ENCODE results near the gene OR1E2. TPM values are rescaled to one million over a fixed set of nuclear protein-coding genes. Genes with fewer than 3 reads are reported as not detected.
"Not testable (repeated sequence)": the region's sequence is repeated elsewhere in the genome, so short reads cannot be mapped to it uniquely, and the experiment has no call there.

OR1E2 gene
- total RNA-seq, result not detected
- long read RNA-seq, result 0 reads

GRCh38 chr17:3433741-3434140, at the start of gene OR1E2:
OR1E2 (minus strand) TSS chr17:3433841; CDS start chr17:3433841, 0 bp downstream.
- intact Hi-C loops (cut with DNase I), result no loop called here
- DNase-seq (ENCODE audit: low spot score), result no peak

- intact Hi-C loops (cut with DNase I), result no loop called here
- DNase-seq (ENCODE audit: low spot score), result no peak
These were observed 49.2 kb upstream of the OR1E2 start for GRCh38 chr17:3482852-3483251.

- DNase-seq (ENCODE audit: low spot score), result no peak
- intact Hi-C loops (cut with DNase I), result no loop called here
These were observed 46.3 kb upstream of the OR1E2 start for GRCh38 chr17:3479988-3480387.

- no peak for DNase-seq (ENCODE audit: low spot score)
- intact Hi-C loops (cut with DNase I), result no loop called here
These were observed 42.4 kb upstream of the OR1E2 start, which contains the start of gene ASPA for GRCh38 chr17:3475812-3476610. ASPA (plus strand) TSS chr17:3475997; CDS start chr17:3476160, 163 bp downstream.

GRCh38 chr17:3475251-3475685, 41.6 kb upstream of the OR1E2 start:
- intact Hi-C loops (cut with DNase I), result no loop called here
- DNase-seq (ENCODE audit: low spot score), result no peak

- no peak for DNase-seq (ENCODE audit: low spot score)
These were observed 40.6 kb upstream of the OR1E2 start for GRCh38 chr17:3474212-3474611.

GRCh38 chr17:3472137-3472536, 38.5 kb upstream of the OR1E2 start:
- intact Hi-C loops (cut with DNase I), result no loop called here
- DNase-seq (ENCODE audit: low spot score), result no peak

More at GRCh38 chr17:3474212-3474611, 40.6 kb upstream of the OR1E2 start:
- intact Hi-C loops (cut with DNase I), result no loop called here

- DNase-seq (ENCODE audit: low spot score), result no peak
- intact Hi-C loops (cut with DNase I), result no loop called here
These were observed 38.0 kb upstream of the OR1E2 start, which contains the start of gene SPATA22 for GRCh38 chr17:3471599-3471998. SPATA22 (minus strand) TSS chr17:3471819; CDS start chr17:3469325, 2,494 bp downstream.

- intact Hi-C loops (cut with DNase I), result no loop called here
- no peak for DNase-seq (ENCODE audit: low spot score)
These were observed 35.9 kb upstream of the OR1E2 start for GRCh38 chr17:3469529-3469928.

GRCh38 chr17:3466355-3466754, 32.7 kb upstream of the OR1E2 start:
- DNase-seq (ENCODE audit: low spot score); intact Hi-C loops (cut with DNase I): not testable (repeated sequence)

GRCh38 chr17:3448059-3448665, 14.5 kb upstream of the OR1E2 start:
- no peak for DNase-seq (ENCODE audit: low spot score)
- intact Hi-C loops (cut with DNase I), result no loop called here

- intact Hi-C loops (cut with DNase I), result no loop called here
- DNase-seq (ENCODE audit: low spot score), result no peak
These were observed 14.0 kb upstream of the OR1E2 start for GRCh38 chr17:3447625-3448024.

- no peak for DNase-seq (ENCODE audit: low spot score)
- intact Hi-C loops (cut with DNase I), result no loop called here
These were observed 6.8 kb upstream of the OR1E2 start for GRCh38 chr17:3440451-3440850.

GRCh38 chr17:3438368-3438767, 4.7 kb upstream of the OR1E2 start:
- intact Hi-C loops (cut with DNase I), result no loop called here
- no peak for DNase-seq (ENCODE audit: low spot score)

GRCh38 chr17:3433215-3433614, 426 bp downstream of the OR1E2 start:
- intact Hi-C loops (cut with DNase I); DNase-seq (ENCODE audit: low spot score): not testable (repeated sequence)

- intact Hi-C loops (cut with DNase I), result no loop called here
- no peak for DNase-seq (ENCODE audit: low spot score)
These were observed 15.4 kb downstream of the OR1E2 start for GRCh38 chr17:3418222-3418621.

- intact Hi-C loops (cut with DNase I), result no loop called here
- DNase-seq (ENCODE audit: low spot score), result no peak
These were observed 18.0 kb downstream of the OR1E2 start for GRCh38 chr17:3415610-3416009.

GRCh38 chr17:3412216-3412615, 21.4 kb downstream of the OR1E2 start:
- DNase-seq (ENCODE audit: low spot score); intact Hi-C loops (cut with DNase I): not testable (repeated sequence)

- intact Hi-C loops (cut with DNase I), result no loop called here
- no peak for DNase-seq (ENCODE audit: low spot score)
These were observed 22.6 kb downstream of the OR1E2 start, which contains the start of gene OR3A3 for GRCh38 chr17:3411070-3411469. OR3A3 (plus strand) TSS chr17:3411370.

GRCh38 chr17:3403856-3404255, 29.8 kb downstream of the OR1E2 start:
- intact Hi-C loops (cut with DNase I); DNase-seq (ENCODE audit: low spot score): not testable (repeated sequence)

GRCh38 chr17:3401786-3402185, 31.9 kb downstream of the OR1E2 start:
- DNase-seq (ENCODE audit: low spot score), result no peak
- intact Hi-C loops (cut with DNase I), result no loop called here

Measured in cardiac septum (tissue), 1 donor.